HepG2 (cell line): ENCODE data around the gene MSL2.

Experiments
- IRF9 ChIP-seq: sonication (generic); formaldehyde crosslinking; IDR thresholded peaks from 2 replicates; pipeline ENCODE4 v1.8.0; 2022; ENCODE audit warnings: missing genetic modification reagents, mild to moderate bottlenecking, borderline replicate concordance
- JUND ChIP-seq: sonication (generic); formaldehyde crosslinking; IDR thresholded peaks from 2 replicates; pipeline ENCODE4 v1.8.0; 2022; ENCODE audit warnings: mild to moderate bottlenecking, missing genetic modification reagents
- NCOA2 ChIP-seq: sonication (generic); formaldehyde crosslinking; IDR thresholded peaks from 2 replicates; pipeline ENCODE4 v1.8.0; 2022; ENCODE audit warnings: inconsistent platforms
- PHB2 ChIP-seq: fragments of 450-650 bp; IDR thresholded peaks from 2 replicates; pipeline ENCODE4 v1.6.1; 2018; ENCODE audit not compliant: partially characterized antibody
- ZFP91 ChIP-seq: sonication (generic); formaldehyde crosslinking; IDR thresholded peaks from 2 replicates; pipeline ENCODE4 v1.9.0; 2022; ENCODE audit warnings: missing genetic modification reagents, mild to moderate bottlenecking, borderline replicate concordance
- ZNF512 ChIP-seq: sonication (generic); formaldehyde crosslinking; IDR thresholded peaks from 2 replicates; pipeline ENCODE4 v1.4.0; 2020; ENCODE audit warnings: mild to moderate bottlenecking, missing genetic modification reagents

GRCh38 chr3:136110481-136110880 is 85.7 kb downstream of the MSL2 start:
- no peak for TF ChIP-seq IRF9 (CRISPR knock-in tag)
- TF ChIP-seq PHB2 = no peak
- TF ChIP-seq JUND (CRISPR knock-in tag) = no peak
- no peak for TF ChIP-seq NCOA2
- no peak for TF ChIP-seq ZNF512 (CRISPR knock-in tag)
- no peak for TF ChIP-seq ZFP91 (CRISPR knock-in tag)
